Panc1 (cell line): Measurements from ENCODE around the gene NLRP1.

Experiments used
- CTCF ChIP-seq: fragments of 450-650 bp; IDR thresholded peaks from 2 replicates; pipeline ENCODE4 v1.5.1; 2017; ENCODE audit warnings: mild to moderate bottlenecking
- POLR2AphosphoS5 ChIP-seq: IDR thresholded peaks from 2 replicates; pipeline ENCODE4 v1.6.1; 2012; ENCODE audit warnings: mild to moderate bottlenecking, low read depth, low read length, moderate library complexity
- REST ChIP-seq, 2 experiments: IDR thresholded peaks; 2 replicates each; pipeline ENCODE4 v1.6.1; 2011 to 2012; ENCODE audit warnings: low read depth in 2 of 2, control low read depth in 1 of 2, low read length in 1 of 2, mild to moderate bottlenecking in 1 of 2, moderate library complexity in 1 of 2; ENCODE audit not compliant: insufficient read depth in 1 of 2
- SIN3A ChIP-seq: IDR thresholded peaks from 2 replicates; pipeline ENCODE4 v1.6.1; 2012; ENCODE audit warnings: low read depth, mild to moderate bottlenecking, low read length, moderate library complexity, borderline replicate concordance; ENCODE audit not compliant: insufficient read depth
- TCF7L2 ChIP-seq: IDR thresholded peaks from 2 replicates; pipeline ENCODE4 v1.6.1; 2011; ENCODE audit warnings: mild to moderate bottlenecking, low read depth, low read length, inconsistent platforms

GRCh38 chr17:5536866-5537650 lies 47.3 kb downstream of the NLRP1 start:
- TF ChIP-seq REST (IDR thresholded peaks at IDR 0.05; ENCODE audit: insufficient read depth in 1 of 2, low read depth in 2 of 2, low read length in 1 of 2): no peak
- TF ChIP-seq CTCF: no peak
- no peak for TF ChIP-seq POLR2AphosphoS5
- TF ChIP-seq SIN3A: no peak
- no peak for TF ChIP-seq TCF7L2
